Panc1 (cell line): Measurements from ENCODE around the gene ANO9. TPM values are rescaled to one million over a fixed set of nuclear protein-coding genes. Genes with fewer than 3 reads are reported as not detected.
A peak's percentile ranks its signal among the peaks of the same experiment; 100 is the strongest.

ENCODE experiments used
- ATAC-seq: fragments of 200-7000 bp; cut with Tn5 transposase; 2 replicates; pipeline ENCODE4 v1.9.1; 2020; ENCODE audit warnings: mild to moderate bottlenecking, moderate library complexity
- BruUV-seq: library from RNA; stranded (reverse); fragments of 400-500 nt; replicated peaks from 2 replicates; lab custom pipeline; 2021; lab: Mats Ljungman, UMichigan
- CTCF ChIA-PET: fragments of 300-600 bp; sonication (Branson Sonifier 250); formaldehyde crosslinking; loops from one replicate; lab custom pipeline; 2022; ENCODE audit warnings: antibody characterized with exemption; lab: Charles Lee
- POLR2A ChIA-PET: fragments of 300-600 bp; sonication (Branson Sonifier 250); formaldehyde crosslinking; loops from one replicate; lab custom pipeline; 2022; ENCODE audit warnings: antibody characterized with exemption; lab: Charles Lee
- DNase-seq: peaks from one replicate; pipeline ENCODE4 v3.0.0-alpha.2; 2010; ENCODE audit warnings: low read depth, low spot score
- H3K27ac ChIP-seq: 2 replicates; pipeline ENCODE4 v1.5.1; 2011; ENCODE audit warnings: mild to moderate bottlenecking, low read length, inconsistent platforms
- H3K27me3 ChIP-seq: fragments of 200-500 bp; sonication (Bioruptor generic); 2 replicates; pipeline ENCODE4 v1.6.0; 2014; ENCODE audit warnings: low read length, inconsistent platforms; ENCODE audit not compliant: control insufficient read depth, insufficient read depth
- H3K36me3 ChIP-seq: fragments of 200-500 bp; sonication (Bioruptor generic); 2 replicates; pipeline ENCODE4 v1.5.1; 2014; ENCODE audit warnings: inconsistent platforms, mild to moderate bottlenecking, low read length, moderate library complexity; ENCODE audit not compliant: control insufficient read depth, insufficient read depth
- H3K4me1 ChIP-seq: 2 replicates; pipeline ENCODE4 v1.5.1; 2011; ENCODE audit warnings: inconsistent platforms, mild to moderate bottlenecking, low read length, moderate library complexity; ENCODE audit not compliant: control insufficient read depth, insufficient read depth
- H3K4me3 ChIP-seq, 2 experiments: 2 replicates each; pipeline ENCODE4 v1.5.1; 2011 to 2012; ENCODE audit warnings: low read depth in 2 of 2, low read length in 2 of 2, mild to moderate bottlenecking in 2 of 2, inconsistent platforms in 1 of 2, moderate library complexity in 1 of 2
- H3K9me3 ChIP-seq: fragments of 200-500 bp; sonication (Bioruptor generic); 2 replicates; pipeline ENCODE4 v1.5.1; 2014; ENCODE audit warnings: low read depth, mild to moderate bottlenecking, inconsistent platforms, low read length, moderate library complexity; ENCODE audit not compliant: control insufficient read depth, insufficient read depth
- POLR2AphosphoS5 ChIP-seq: IDR thresholded peaks from 2 replicates; pipeline ENCODE4 v1.6.1; 2012; ENCODE audit warnings: mild to moderate bottlenecking, low read depth, low read length, moderate library complexity
- SIN3A ChIP-seq: IDR thresholded peaks from 2 replicates; pipeline ENCODE4 v1.6.1; 2012; ENCODE audit warnings: low read depth, mild to moderate bottlenecking, low read length, moderate library complexity, borderline replicate concordance; ENCODE audit not compliant: insufficient read depth
- TCF7L2 ChIP-seq: IDR thresholded peaks from 2 replicates; pipeline ENCODE4 v1.6.1; 2011; ENCODE audit warnings: mild to moderate bottlenecking, low read depth, low read length, inconsistent platforms
- in situ Hi-C: cut with HindIII; loops from 2 replicates; pipeline ENCODE4 v1.10.0; 2016; ENCODE audit warnings: low sequenced_read_pairs, low pct_unique_long_range_greater_than_20kb
- intact Hi-C: fragments of 100-400 bp; cut with micrococcal nuclease; formaldehyde crosslinking; loops from one replicate; pipeline ENCODE4 v1.10.0; 2022; ENCODE audit not compliant: unreplicated experiment
- total RNA-seq: library from RNA; stranded (reverse); gene quantifications from one replicate; pipeline ENCODE4 v1.2.1, GENCODE V29; 2021; ENCODE audit not compliant: unreplicated experiment
- TF ChIP-seq, protein P1 (sequence below): fragments of 450-650 bp; IDR thresholded peaks from 2 replicates; pipeline ENCODE4 v1.5.1; 2017; ENCODE audit warnings: mild to moderate bottlenecking
- TF ChIP-seq, protein P2 (sequence below), 2 experiments: IDR thresholded peaks; 2 replicates each; pipeline ENCODE4 v1.6.1; 2011 to 2012; ENCODE audit warnings: low read depth in 2 of 2, control low read depth in 1 of 2, low read length in 1 of 2, mild to moderate bottlenecking in 1 of 2, moderate library complexity in 1 of 2; ENCODE audit not compliant: insufficient read depth in 1 of 2

Gene ANO9
- total RNA-seq, 1 experiment from 2014 or later, result 61.4 TPM

DNA sequence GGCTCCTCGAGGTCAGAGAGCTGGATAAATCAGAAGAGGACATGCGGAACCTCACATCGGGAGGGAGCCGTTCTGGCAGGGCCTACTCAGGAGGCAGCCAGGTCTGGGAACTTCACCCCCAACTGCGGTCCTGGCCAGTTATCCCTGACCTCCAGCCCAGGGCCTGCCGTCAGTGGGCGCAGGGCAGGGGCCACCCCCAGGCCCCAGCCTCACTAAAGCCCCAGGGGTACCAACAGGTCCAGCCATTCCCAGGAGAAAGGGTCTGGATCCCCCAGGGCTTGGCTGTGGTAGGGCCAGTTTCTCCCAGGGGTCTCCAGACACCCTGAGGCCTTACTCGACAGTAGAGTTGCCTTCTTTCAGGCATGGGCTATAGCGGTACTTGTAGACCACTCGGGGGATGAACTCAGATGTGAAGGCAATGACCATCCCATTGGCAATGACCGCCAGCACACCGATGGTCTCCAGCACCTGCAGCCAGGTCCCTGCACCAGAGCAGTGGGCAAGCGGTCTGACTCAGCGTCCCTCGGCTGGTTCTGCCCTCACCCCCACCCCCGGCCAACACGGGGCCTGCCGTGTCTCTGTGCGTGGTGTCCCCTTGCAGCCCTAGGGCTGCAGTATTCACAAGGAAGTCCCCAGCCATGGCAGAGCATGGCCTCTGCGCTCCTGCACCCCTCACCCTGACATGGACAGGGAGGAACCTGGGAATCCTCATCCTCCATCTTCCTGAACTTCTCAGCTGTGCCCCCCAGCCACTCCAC lies 22.4 kb downstream of the ANO9 start:
- peaks cover 31% of the 10 kb centered on the region for H3K4me1 ChIP-seq
- DNase-seq, result no peak
- TF ChIP-seq SIN3A (no peak), TCF7L2 (no peak), POLR2AphosphoS5 (no peak)
- TF ChIP-seq, protein P1, sequence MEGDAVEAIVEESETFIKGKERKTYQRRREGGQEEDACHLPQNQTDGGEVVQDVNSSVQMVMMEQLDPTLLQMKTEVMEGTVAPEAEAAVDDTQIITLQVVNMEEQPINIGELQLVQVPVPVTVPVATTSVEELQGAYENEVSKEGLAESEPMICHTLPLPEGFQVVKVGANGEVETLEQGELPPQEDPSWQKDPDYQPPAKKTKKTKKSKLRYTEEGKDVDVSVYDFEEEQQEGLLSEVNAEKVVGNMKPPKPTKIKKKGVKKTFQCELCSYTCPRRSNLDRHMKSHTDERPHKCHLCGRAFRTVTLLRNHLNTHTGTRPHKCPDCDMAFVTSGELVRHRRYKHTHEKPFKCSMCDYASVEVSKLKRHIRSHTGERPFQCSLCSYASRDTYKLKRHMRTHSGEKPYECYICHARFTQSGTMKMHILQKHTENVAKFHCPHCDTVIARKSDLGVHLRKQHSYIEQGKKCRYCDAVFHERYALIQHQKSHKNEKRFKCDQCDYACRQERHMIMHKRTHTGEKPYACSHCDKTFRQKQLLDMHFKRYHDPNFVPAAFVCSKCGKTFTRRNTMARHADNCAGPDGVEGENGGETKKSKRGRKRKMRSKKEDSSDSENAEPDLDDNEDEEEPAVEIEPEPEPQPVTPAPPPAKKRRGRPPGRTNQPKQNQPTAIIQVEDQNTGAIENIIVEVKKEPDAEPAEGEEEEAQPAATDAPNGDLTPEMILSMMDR, result no peak
- TF ChIP-seq, protein P2, sequence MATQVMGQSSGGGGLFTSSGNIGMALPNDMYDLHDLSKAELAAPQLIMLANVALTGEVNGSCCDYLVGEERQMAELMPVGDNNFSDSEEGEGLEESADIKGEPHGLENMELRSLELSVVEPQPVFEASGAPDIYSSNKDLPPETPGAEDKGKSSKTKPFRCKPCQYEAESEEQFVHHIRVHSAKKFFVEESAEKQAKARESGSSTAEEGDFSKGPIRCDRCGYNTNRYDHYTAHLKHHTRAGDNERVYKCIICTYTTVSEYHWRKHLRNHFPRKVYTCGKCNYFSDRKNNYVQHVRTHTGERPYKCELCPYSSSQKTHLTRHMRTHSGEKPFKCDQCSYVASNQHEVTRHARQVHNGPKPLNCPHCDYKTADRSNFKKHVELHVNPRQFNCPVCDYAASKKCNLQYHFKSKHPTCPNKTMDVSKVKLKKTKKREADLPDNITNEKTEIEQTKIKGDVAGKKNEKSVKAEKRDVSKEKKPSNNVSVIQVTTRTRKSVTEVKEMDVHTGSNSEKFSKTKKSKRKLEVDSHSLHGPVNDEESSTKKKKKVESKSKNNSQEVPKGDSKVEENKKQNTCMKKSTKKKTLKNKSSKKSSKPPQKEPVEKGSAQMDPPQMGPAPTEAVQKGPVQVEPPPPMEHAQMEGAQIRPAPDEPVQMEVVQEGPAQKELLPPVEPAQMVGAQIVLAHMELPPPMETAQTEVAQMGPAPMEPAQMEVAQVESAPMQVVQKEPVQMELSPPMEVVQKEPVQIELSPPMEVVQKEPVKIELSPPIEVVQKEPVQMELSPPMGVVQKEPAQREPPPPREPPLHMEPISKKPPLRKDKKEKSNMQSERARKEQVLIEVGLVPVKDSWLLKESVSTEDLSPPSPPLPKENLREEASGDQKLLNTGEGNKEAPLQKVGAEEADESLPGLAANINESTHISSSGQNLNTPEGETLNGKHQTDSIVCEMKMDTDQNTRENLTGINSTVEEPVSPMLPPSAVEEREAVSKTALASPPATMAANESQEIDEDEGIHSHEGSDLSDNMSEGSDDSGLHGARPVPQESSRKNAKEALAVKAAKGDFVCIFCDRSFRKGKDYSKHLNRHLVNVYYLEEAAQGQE (IDR thresholded peaks at IDR 0.05; ENCODE audit: insufficient read depth in 1 of 2, low read depth in 2 of 2, low read length in 1 of 2), result no peak
- intact Hi-C loops (no loop called here), in situ Hi-C loops (no loop called here)
- H3K27ac ChIP-seq, result no peak overlapping the region
- no peaks in the 10 kb centered on the region for H3K27me3 ChIP-seq
- H3K4me3 ChIP-seq, result no peak overlapping the region
- POLR2A ChIA-PET, result no interaction called here
- BruUV-seq, result no TSS peak
- H3K36me3 ChIP-seq, result no peaks in the 10 kb centered on the region
- no peak for ATAC-seq
- CTCF ChIA-PET, result no interaction called here
- H3K9me3 ChIP-seq, result no peaks in the 10 kb centered on the region

DNA sequence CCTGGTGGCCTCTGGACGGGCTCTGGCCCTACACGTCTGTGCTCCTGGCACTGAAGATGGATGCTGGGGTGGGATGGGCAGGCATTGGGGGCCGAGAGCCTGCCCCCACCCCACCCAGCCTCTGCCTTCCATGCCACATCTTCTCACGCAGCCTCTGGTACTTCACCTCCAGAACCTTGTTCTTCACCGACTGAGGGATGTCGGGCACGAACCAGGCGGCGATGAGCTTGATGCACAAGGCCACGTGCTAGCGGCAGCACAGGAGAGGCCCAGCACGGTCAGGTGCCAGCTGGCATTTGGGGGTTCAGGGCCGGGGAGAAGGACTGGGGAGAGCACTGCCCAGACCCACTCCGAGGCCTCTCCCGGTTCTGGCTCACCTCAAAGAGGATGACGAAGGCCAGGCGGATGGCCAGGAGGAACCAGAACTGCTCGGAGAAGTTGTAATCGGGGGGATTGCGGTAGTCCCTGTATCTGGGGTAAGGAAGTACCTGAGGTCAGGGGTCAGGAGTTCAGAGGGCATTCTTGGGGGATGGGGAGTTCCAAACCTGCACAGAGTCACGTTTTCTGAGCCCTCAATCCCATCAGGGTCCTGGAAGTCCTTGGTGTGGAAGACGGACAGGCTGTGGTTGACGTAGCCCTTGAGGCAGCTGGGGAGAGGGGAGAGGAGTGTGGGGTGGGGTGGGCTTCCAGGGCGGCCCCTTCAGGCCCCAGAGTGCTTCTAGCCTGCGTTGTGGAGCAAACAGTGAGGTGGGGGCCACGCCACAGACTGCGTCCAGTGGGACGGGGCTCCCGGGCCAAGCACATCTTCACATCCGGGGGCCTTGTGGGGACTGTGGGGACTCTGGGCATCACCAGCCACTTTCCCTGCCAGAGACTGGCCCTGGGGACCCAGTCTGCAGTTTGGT lies 23.2 kb downstream of the ANO9 start:
- Histone ChIP-seq H3K4me3 (no peak overlapping the region), H3K27me3 (no peaks in the 10 kb centered on the region), H3K9me3 (no peaks in the 10 kb centered on the region), H3K4me1 (peaks cover 33% of the 10 kb centered on the region), H3K36me3 (no peaks in the 10 kb centered on the region), H3K27ac (no peak overlapping the region)
- POLR2A ChIA-PET, result interaction anchor here (0.6 kb wide), 1 partner anchor 22 kb away, joined by 6 read pairs; no protein-coding TSS in a partner anchor
- in situ Hi-C loops, result no loop called here
- no peak for DNase-seq
- TF ChIP-seq POLR2AphosphoS5, result no peak
- TF ChIP-seq, protein P1, result no peak
- TF ChIP-seq SIN3A, result no peak
- no peak for TF ChIP-seq TCF7L2
- TF ChIP-seq, protein P2 (IDR thresholded peaks at IDR 0.05; ENCODE audit: insufficient read depth in 1 of 2, low read depth in 2 of 2, low read length in 1 of 2), result peak in 1 of 2 experiments; percentile 11; a peak in 1 of 4 replicates
- CTCF ChIA-PET, result no interaction called here
- intact Hi-C loops, result no loop called here
- BruUV-seq, result no TSS peak
- ATAC-seq, result no peak
